SKM-1 (cell line): ENCODE measurements around the gene IL1RN.

Source experiments
- DNase-seq: peaks from one replicate; lab custom pipeline; 2025; ENCODE audit not compliant: unreplicated experiment; lab: John Stamatoyannopoulos, UW

Gene IL1RN

GRCh38 chr2:113127646-113128570, 510 bp downstream of the IL1RN start:
- DNase-seq: no peak

GRCh38 chr2:113129519-113130078, 2.2 kb downstream of the IL1RN start:
- DNase-seq: no peak

GRCh38 chr2:113131352-113132185, 4.2 kb downstream of the IL1RN start:
- DNase-seq: no peak

- DNase-seq: no peak
Measured at GRCh38 chr2:113132414-113133021, 5.1 kb downstream of the IL1RN start.

GRCh38 chr2:113133704-113134598, 6.6 kb downstream of the IL1RN start:
- DNase-seq: no peak

- no peak for DNase-seq
Measured at GRCh38 chr2:113134717-113135116, 7.3 kb downstream of the IL1RN start.

- no peak for DNase-seq
Measured at GRCh38 chr2:113135317-113135716, 7.9 kb downstream of the IL1RN start.

- DNase-seq: peak; percentile 51
Measured at GRCh38 chr2:113136828-113137775, 9.7 kb downstream of the IL1RN start.

- no peak for DNase-seq
Measured at GRCh38 chr2:113137827-113138226, 10.4 kb downstream of the IL1RN start.

GRCh38 chr2:113138428-113139322, 11.3 kb downstream of the IL1RN start:
- peak; percentile 36 for DNase-seq

- DNase-seq: no peak
Measured at GRCh38 chr2:113141451-113141850, 14.1 kb downstream of the IL1RN start.

- DNase-seq: no peak
Measured at GRCh38 chr2:113142290-113142689, 14.9 kb downstream of the IL1RN start.

GRCh38 chr2:113144259-113144658, 16.9 kb downstream of the IL1RN start:
- no peak for DNase-seq

- no peak for DNase-seq
Measured at GRCh38 chr2:113148606-113149552, 21.5 kb downstream of the IL1RN start.

GRCh38 chr2:113149553-113150257, 22.3 kb downstream of the IL1RN start:
- DNase-seq: no peak

GRCh38 chr2:113150258-113150601, 22.8 kb downstream of the IL1RN start:
- DNase-seq: no peak
